ENCODE results near the gene MVB12B.

MVB12B gene

GRCh38 chr9:126462617-126463016 lies 136.0 kb downstream of the MVB12B start:
- Histone ChIP-seq H3K27me3 (ENCODE audit: low read depth, low read length) (peaks cover 62% of the 10 kb centered on the region), H3K27ac (ENCODE audit: low read length) (no peak overlapping the region), H3K4me2 (ENCODE audit: low read length) (no peak overlapping the region), H3K9ac (ENCODE audit: low read length) (no peak overlapping the region), H2AFZ (ENCODE audit: low read depth, low read length) (no peak overlapping the region), H3K4me1 (ENCODE audit: low read length) (no peaks in the 10 kb centered on the region), H3K4me3 (ENCODE audit: low read length) (no peak overlapping the region), H4K20me1 (ENCODE audit: insufficient read depth, low read length) (peaks cover 4% of the 10 kb centered on the region; the same call in 1 of the 2 replicates), H3K9me3 (ENCODE audit: insufficient read depth, low read length) (no peaks in the 10 kb centered on the region), H3K36me3 (replicated peaks; ENCODE audit: low read depth, low read length) (no peaks in the 10 kb centered on the region), H3K79me2 (ENCODE audit: low read length) (no peaks in the 10 kb centered on the region)
- TF ChIP-seq CTCF (IDR thresholded peaks at IDR 0.05; ENCODE audit: low read depth, low read length), result no peak
- TF ChIP-seq EZH2phosphoT487 (IDR thresholded peaks at IDR 0.05; ENCODE audit: low read depth), result no peak

- peaks cover 10% of the 10 kb centered on the region for H4K20me1 ChIP-seq (ENCODE audit: insufficient read depth, low read length)
- H3K9me3 ChIP-seq (ENCODE audit: insufficient read depth, low read length), result no peaks in the 10 kb centered on the region
- no peak overlapping the region for H3K4me3 ChIP-seq (ENCODE audit: low read length)
- TF ChIP-seq CTCF (IDR thresholded peaks at IDR 0.05; ENCODE audit: low read depth, low read length) (no peak), EZH2phosphoT487 (IDR thresholded peaks at IDR 0.05; ENCODE audit: low read depth) (no peak)
- H3K79me2 ChIP-seq (ENCODE audit: low read length), result no peaks in the 10 kb centered on the region
- no peak overlapping the region for H3K4me2 ChIP-seq (ENCODE audit: low read length)
- H3K4me1 ChIP-seq (ENCODE audit: low read length), result no peaks in the 10 kb centered on the region
- H2AFZ ChIP-seq (ENCODE audit: low read depth, low read length), result no peak overlapping the region
- H3K27me3 ChIP-seq (ENCODE audit: low read depth, low read length), result peaks cover 64% of the 10 kb centered on the region
- no peak overlapping the region for H3K9ac ChIP-seq (ENCODE audit: low read length)
- H3K27ac ChIP-seq (ENCODE audit: low read length), result no peak overlapping the region
- H3K36me3 ChIP-seq (replicated peaks; ENCODE audit: low read depth, low read length), result no peaks in the 10 kb centered on the region
These were observed 136.8 kb downstream of the MVB12B start for GRCh38 chr9:126463426-126463825.

- H3K9ac ChIP-seq (ENCODE audit: low read length), result no peak overlapping the region
- H3K36me3 ChIP-seq (replicated peaks; ENCODE audit: low read depth, low read length), result no peaks in the 10 kb centered on the region
- H3K4me1 ChIP-seq (ENCODE audit: low read length), result 0 out of 2 replicates have a peak, but pooled peaks cover 4% of the 10 kb centered on the region
These were observed 138.2 kb downstream of the MVB12B start for GRCh38 chr9:126464694-126465441.

More at GRCh38 chr9:126464694-126465441, 138.2 kb downstream of the MVB12B start:
- Histone ChIP-seq H4K20me1 (ENCODE audit: insufficient read depth, low read length) (peaks cover 20% of the 10 kb centered on the region), H3K27ac (ENCODE audit: low read length) (no peak overlapping the region), H3K4me3 (ENCODE audit: low read length) (no peak overlapping the region), H3K27me3 (ENCODE audit: low read depth, low read length) (peaks cover 78% of the 10 kb centered on the region), H3K4me2 (ENCODE audit: low read length) (no peak overlapping the region), H3K79me2 (ENCODE audit: low read length) (no peaks in the 10 kb centered on the region), H3K9me3 (ENCODE audit: insufficient read depth, low read length) (no peaks in the 10 kb centered on the region), H2AFZ (ENCODE audit: low read depth, low read length) (no peak overlapping the region)
- no peak for TF ChIP-seq EZH2phosphoT487 (IDR thresholded peaks at IDR 0.05; ENCODE audit: low read depth)
- TF ChIP-seq CTCF (IDR thresholded peaks at IDR 0.05; ENCODE audit: low read depth, low read length), result no peak

Data from OCI-LY3 (cell line).